GM23248 (cell line): ENCODE measurements around the gene ST6GAL2. TPM values are rescaled to one million over a fixed set of nuclear protein-coding genes. Genes with fewer than 3 reads are reported as not detected.

Source experiments
- DNase-seq: peaks from one replicate; pipeline ENCODE4 v3.0.0-alpha.2; 2015
- H2AFZ ChIP-seq: fragments of 200-600 bp; sonication (generic); 2 replicates; pipeline ENCODE4 v1.6.1; 2016; ENCODE audit warnings: antibody characterized with exemption
- H3F3A ChIP-seq: fragments of 200-600 bp; sonication (generic); 2 replicates; pipeline ENCODE4 v1.6.1; 2016; ENCODE audit warnings: mild to moderate bottlenecking, antibody characterized with exemption, mixed run types; ENCODE audit not compliant: insufficient read depth
- H3K27ac ChIP-seq: fragments of 200-600 bp; sonication (generic); 2 replicates; pipeline ENCODE4 v1.5.1; 2016; ENCODE audit warnings: mild to moderate bottlenecking
- H3K27me3 ChIP-seq: fragments of 200-600 bp; sonication (generic); replicated peaks from 2 replicates; pipeline ENCODE4 v1.6.1; 2016; ENCODE audit warnings: mild to moderate bottlenecking; ENCODE audit not compliant: insufficient read depth
- H3K36me3 ChIP-seq: fragments of 200-600 bp; sonication (generic); 2 replicates; pipeline ENCODE4 v1.6.1; 2016; ENCODE audit warnings: low read depth, mild to moderate bottlenecking
- H3K4me1 ChIP-seq: fragments of 200-600 bp; sonication (generic); 2 replicates; pipeline ENCODE4 v1.6.1; 2016; ENCODE audit warnings: mild to moderate bottlenecking; ENCODE audit not compliant: insufficient read depth
- H3K4me2 ChIP-seq: fragments of 200-600 bp; sonication (generic); one replicate; pipeline ENCODE4 v1.6.1; 2016; ENCODE audit warnings: mild to moderate bottlenecking; ENCODE audit not compliant: unreplicated experiment
- H3K4me3 ChIP-seq: fragments of 200-600 bp; sonication (generic); 2 replicates; pipeline ENCODE4 v1.5.1; 2016; ENCODE audit warnings: mild to moderate bottlenecking
- H3K79me2 ChIP-seq: fragments of 200-600 bp; sonication (generic); 2 replicates; pipeline ENCODE4 v1.6.1; 2016; ENCODE audit warnings: mild to moderate bottlenecking; ENCODE audit not compliant: insufficient read depth
- H3K9ac ChIP-seq: fragments of 200-600 bp; sonication (generic); 2 replicates; pipeline ENCODE4 v1.6.1; 2016; ENCODE audit warnings: mild to moderate bottlenecking
- H3K9me2 ChIP-seq: fragments of 200-600 bp; sonication (generic); 2 replicates; pipeline ENCODE4 v1.6.1; 2016; ENCODE audit warnings: mixed run types, mild to moderate bottlenecking, moderate library complexity; ENCODE audit not compliant: insufficient read depth
- H3K9me3 ChIP-seq: fragments of 200-600 bp; sonication (generic); one replicate; pipeline ENCODE4 v1.6.1; 2017; ENCODE audit warnings: low read depth
- H4K20me1 ChIP-seq: fragments of 200-600 bp; sonication (generic); 2 replicates; pipeline ENCODE4 v1.6.0; 2016; ENCODE audit not compliant: insufficient read depth
- EZH2 ChIP-seq: fragments of 200-600 bp; sonication (generic); IDR thresholded peaks from 2 replicates; pipeline ENCODE4 v1.6.1; 2018; ENCODE audit warnings: antibody characterized with exemption, mild to moderate bottlenecking; ENCODE audit not compliant: insufficient read depth, poor library complexity, severe bottlenecking
- EZH2phosphoT487 ChIP-seq: fragments of 200-600 bp; sonication (generic); IDR thresholded peaks from 2 replicates; pipeline ENCODE4 v1.6.1; 2018; ENCODE audit warnings: antibody characterized with exemption, moderate library complexity, mild to moderate bottlenecking, low read depth; ENCODE audit not compliant: insufficient read depth
- WGBS, 2 experiments: methylation state at CpG; one replicate each; pipeline ENCODE4 v1.1.6; 2015 to 2017; ENCODE audit warnings: low lambda C conversion rate in 2 of 2, low coverage in 1 of 2; ENCODE audit errors: missing lambda C conversion rate in 2 of 2; 5-methylcytosine and 5-hydroxymethylcytosine counted together
- in situ Hi-C: fragments of 300-500 bp; cut with MboI; formaldehyde crosslinking; loops from 2 replicates; pipeline ENCODE4 v1.15.0; 2020
- polyA plus RNA-seq: library from polyadenylated mRNA; unstranded; fragments of >200 nt; fragmentation: Nextera tagmentation; extraction: Ambion mirVana; gene quantifications from 2 replicates; pipeline ENCODE4 v1.2.1, GENCODE V29; 2016
- total RNA-seq: library from RNA; depleted of rRNA; stranded (reverse); fragments of >200 nt; shearing (Covaris generic); gene quantifications from 2 replicates; pipeline ENCODE4 v1.2.3, GENCODE V29; 2014

Gene ST6GAL2
- total and polyA plus RNA-seq, 2 experiments from 2014 or later: not detected

- TF ChIP-seq EZH2 (no peak), EZH2phosphoT487 (no peak)
- no peaks in the 10 kb centered on the region for H3K9me2 ChIP-seq
- H2AFZ ChIP-seq: no peak overlapping the region
- WGBS, 2 experiments: 19 to 20% methylated on average over 10 of the region's 10 CpGs
- H3K36me3 ChIP-seq: no peaks in the 10 kb centered on the region
- H4K20me1 ChIP-seq: no peaks in the 10 kb centered on the region
- in situ Hi-C loops: no loop called here
- peaks cover 15% of the 10 kb centered on the region for H3K27me3 ChIP-seq
- no peak for DNase-seq
- H3K79me2 ChIP-seq: no peaks in the 10 kb centered on the region
- no peak overlapping the region for H3K4me2 ChIP-seq
- H3K4me3 ChIP-seq: no peak overlapping the region
- no peak overlapping the region for H3K9ac ChIP-seq
- H3K27ac ChIP-seq: no peak overlapping the region
- no peaks in the 10 kb centered on the region for H3K4me1 ChIP-seq
- no peaks in the 10 kb centered on the region for H3K9me3 ChIP-seq
- H3F3A ChIP-seq: no peaks in the 10 kb centered on the region
Observed at GRCh38 chr2:106867196-106867953, 18.6 kb downstream of the ST6GAL2 start.

- Histone ChIP-seq H3K4me2 (no peak overlapping the region), H3K9ac (no peak overlapping the region), H4K20me1 (no peaks in the 10 kb centered on the region), H3K9me3 (no peaks in the 10 kb centered on the region), H2AFZ (no peak overlapping the region), H3K27ac (no peak overlapping the region), H3K27me3 (peaks cover 19% of the 10 kb centered on the region), H3F3A (no peaks in the 10 kb centered on the region), H3K4me1 (no peaks in the 10 kb centered on the region), H3K9me2 (no peaks in the 10 kb centered on the region), H3K79me2 (no peaks in the 10 kb centered on the region), H3K4me3 (no peak overlapping the region), H3K36me3 (no peaks in the 10 kb centered on the region)
- in situ Hi-C loops: no loop called here
- 20 to 26% methylated on average over 3 of the region's 3 CpGs for WGBS, 2 experiments
- DNase-seq: no peak
- no peak for TF ChIP-seq EZH2
- no peak for TF ChIP-seq EZH2phosphoT487
Observed at GRCh38 chr2:106866641-106867040, 19.3 kb downstream of the ST6GAL2 start.

- H2AFZ ChIP-seq: no peak overlapping the region
- H3F3A ChIP-seq: no peaks in the 10 kb centered on the region
- H3K9me2 ChIP-seq: no peaks in the 10 kb centered on the region
- DNase-seq: no peak
- no peaks in the 10 kb centered on the region for H3K4me1 ChIP-seq
- WGBS, 2 experiments: 35 to 58% methylated on average over 2 of the region's 2 CpGs
- no peak overlapping the region for H3K4me3 ChIP-seq
- H4K20me1 ChIP-seq: no peaks in the 10 kb centered on the region
- no peaks in the 10 kb centered on the region for H3K36me3 ChIP-seq
- H3K27me3 ChIP-seq: peaks cover 20% of the 10 kb centered on the region
- no peaks in the 10 kb centered on the region for H3K9me3 ChIP-seq
- no peak overlapping the region for H3K4me2 ChIP-seq
- TF ChIP-seq EZH2phosphoT487 (no peak), EZH2 (no peak)
- in situ Hi-C loops: no loop called here
- no peak overlapping the region for H3K9ac ChIP-seq
- H3K27ac ChIP-seq: no peak overlapping the region
- H3K79me2 ChIP-seq: no peaks in the 10 kb centered on the region
Observed at GRCh38 chr2:106864051-106864450, 21.9 kb downstream of the ST6GAL2 start.

GRCh38 chr2:106863387-106863786, 22.6 kb downstream of the ST6GAL2 start:
- in situ Hi-C loops: no loop called here

More at GRCh38 chr2:106863387-106863786, 22.6 kb downstream of the ST6GAL2 start:
- Histone ChIP-seq H3K36me3 (no peaks in the 10 kb centered on the region), H3K9me3 (no peaks in the 10 kb centered on the region), H4K20me1 (no peaks in the 10 kb centered on the region), H3K79me2 (no peaks in the 10 kb centered on the region), H3F3A (no peaks in the 10 kb centered on the region), H3K27me3 (peaks cover 15% of the 10 kb centered on the region), H3K9me2 (no peaks in the 10 kb centered on the region), H2AFZ (no peak overlapping the region), H3K4me3 (no peak overlapping the region), H3K27ac (no peak overlapping the region), H3K4me1 (no peaks in the 10 kb centered on the region), H3K9ac (no peak overlapping the region), H3K4me2 (no peak overlapping the region)
- DNase-seq: peak; percentile 4
- TF ChIP-seq EZH2: no peak
- TF ChIP-seq EZH2phosphoT487: no peak
- 27 to 32% methylated on average over 8 of the region's 8 CpGs for WGBS, 2 experiments
